OCI-LY7 (cell line): Measurements from ENCODE around the gene CALHM2.

ENCODE experiments used
- EZH2phosphoT487 ChIP-seq: fragments of 200-600 bp; sonication (generic); IDR thresholded peaks from 2 replicates; pipeline ENCODE4 v1.6.1; 2018; ENCODE audit warnings: low read depth, borderline replicate concordance, mild to moderate bottlenecking, mixed run types, antibody characterized with exemption, low read length, moderate library complexity, mixed read lengths
- TF ChIP-seq, protein P1 (sequence below): fragments of 200-600 bp; sonication (generic); conservative IDR thresholded peaks from 2 replicates; pipeline ENCODE4 v1.5.1; 2014; ENCODE audit warnings: mild to moderate bottlenecking, antibody characterized with exemption, low read length, moderate library complexity, mixed read lengths

DNA sequence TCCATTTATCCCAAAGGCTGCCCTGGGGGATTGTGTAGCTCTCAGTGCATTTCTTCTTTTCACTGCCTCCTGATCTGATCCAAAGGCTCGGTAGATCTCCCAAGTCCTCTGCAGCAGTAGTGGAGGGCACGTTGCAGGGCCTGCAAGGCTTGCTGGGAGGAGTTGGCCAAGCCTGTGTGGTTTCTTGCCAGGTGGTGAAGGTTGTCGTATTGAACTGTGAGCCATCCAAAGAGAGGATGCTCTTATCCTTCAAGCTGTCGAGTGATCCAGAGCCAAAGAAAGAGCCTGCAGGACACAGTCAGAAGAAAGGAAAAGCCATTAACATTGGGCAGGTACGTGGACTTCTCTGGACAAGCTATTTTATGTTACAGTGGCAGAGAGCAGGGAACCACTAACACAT, 34.6 kb downstream of the CALHM2 start:
- TF ChIP-seq, protein P1, sequence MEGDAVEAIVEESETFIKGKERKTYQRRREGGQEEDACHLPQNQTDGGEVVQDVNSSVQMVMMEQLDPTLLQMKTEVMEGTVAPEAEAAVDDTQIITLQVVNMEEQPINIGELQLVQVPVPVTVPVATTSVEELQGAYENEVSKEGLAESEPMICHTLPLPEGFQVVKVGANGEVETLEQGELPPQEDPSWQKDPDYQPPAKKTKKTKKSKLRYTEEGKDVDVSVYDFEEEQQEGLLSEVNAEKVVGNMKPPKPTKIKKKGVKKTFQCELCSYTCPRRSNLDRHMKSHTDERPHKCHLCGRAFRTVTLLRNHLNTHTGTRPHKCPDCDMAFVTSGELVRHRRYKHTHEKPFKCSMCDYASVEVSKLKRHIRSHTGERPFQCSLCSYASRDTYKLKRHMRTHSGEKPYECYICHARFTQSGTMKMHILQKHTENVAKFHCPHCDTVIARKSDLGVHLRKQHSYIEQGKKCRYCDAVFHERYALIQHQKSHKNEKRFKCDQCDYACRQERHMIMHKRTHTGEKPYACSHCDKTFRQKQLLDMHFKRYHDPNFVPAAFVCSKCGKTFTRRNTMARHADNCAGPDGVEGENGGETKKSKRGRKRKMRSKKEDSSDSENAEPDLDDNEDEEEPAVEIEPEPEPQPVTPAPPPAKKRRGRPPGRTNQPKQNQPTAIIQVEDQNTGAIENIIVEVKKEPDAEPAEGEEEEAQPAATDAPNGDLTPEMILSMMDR: no peak
- no peak for TF ChIP-seq EZH2phosphoT487
